GM18502 (cell line): ENCODE data around the gene CLSTN3.

Source experiments
- ATAC-seq: cut with Tn5 transposase; IDR thresholded peaks from one replicate; pipeline ENCODE4 v1.9.1; 2021; ENCODE audit warnings: mild to moderate bottlenecking; ENCODE audit not compliant: unreplicated experiment, poor library complexity

Gene CLSTN3

DNA sequence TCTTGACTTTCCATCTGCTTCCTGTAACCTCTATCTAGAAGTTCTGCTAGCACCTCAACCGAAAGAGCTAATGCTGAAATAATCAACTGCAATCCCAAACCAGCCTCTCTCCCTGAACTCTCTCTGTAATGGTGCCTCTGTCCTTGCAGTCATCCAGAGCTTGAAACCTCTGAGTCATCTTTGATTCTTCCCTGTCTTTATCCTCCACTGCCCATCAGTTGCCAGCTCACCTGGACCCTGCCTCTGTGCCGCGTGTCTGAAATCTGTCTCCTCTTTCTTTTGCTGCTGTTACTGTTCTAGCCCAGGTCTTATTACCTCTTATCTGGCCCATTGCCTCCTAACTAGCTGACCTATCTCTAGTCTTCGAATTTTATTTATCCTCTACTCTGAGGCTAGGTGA, 15.5 kb downstream of the CLSTN3 start:
- ATAC-seq, result no peak

DNA sequence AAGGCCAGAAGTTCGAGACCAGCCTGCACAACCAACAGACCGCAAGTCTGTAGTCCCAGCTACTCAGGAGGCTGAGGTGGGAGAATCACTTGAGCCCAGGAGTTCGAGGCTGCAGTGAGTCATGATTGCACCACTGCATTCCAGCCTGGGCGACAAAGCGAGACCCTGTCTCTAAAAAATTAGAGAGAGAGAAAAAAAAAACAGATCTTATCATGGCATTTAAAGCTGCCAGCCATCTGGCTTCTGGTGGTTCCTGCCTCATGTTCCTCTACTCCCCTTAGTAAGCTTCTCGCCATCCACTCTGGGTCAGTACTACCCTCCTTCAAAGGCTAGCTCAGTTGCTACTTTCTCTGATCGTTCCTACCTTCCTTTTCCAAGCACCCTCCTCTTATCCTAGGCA, 16.1 kb downstream of the CLSTN3 start:
- no peak for ATAC-seq

DNA sequence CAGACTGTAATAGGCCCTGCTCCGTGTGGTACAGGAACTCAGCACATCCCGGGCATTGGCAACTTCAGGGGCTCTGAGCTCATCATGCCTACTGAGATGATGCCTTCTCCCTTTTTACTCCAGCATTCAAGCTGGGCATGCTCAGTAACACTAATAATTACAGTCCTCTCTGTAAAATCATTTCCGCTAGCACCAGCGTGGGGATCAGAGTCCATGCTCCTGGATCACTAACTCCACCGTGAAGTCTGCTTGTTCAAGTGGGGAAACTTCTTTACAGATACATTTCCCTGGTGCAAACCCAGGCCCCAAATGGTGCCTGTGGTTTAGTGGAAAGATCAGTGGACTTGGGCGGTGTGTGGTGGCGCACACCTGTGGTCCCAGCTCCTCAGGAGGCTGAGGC, 16.7 kb downstream of the CLSTN3 start:
- ATAC-seq, result no peak

DNA sequence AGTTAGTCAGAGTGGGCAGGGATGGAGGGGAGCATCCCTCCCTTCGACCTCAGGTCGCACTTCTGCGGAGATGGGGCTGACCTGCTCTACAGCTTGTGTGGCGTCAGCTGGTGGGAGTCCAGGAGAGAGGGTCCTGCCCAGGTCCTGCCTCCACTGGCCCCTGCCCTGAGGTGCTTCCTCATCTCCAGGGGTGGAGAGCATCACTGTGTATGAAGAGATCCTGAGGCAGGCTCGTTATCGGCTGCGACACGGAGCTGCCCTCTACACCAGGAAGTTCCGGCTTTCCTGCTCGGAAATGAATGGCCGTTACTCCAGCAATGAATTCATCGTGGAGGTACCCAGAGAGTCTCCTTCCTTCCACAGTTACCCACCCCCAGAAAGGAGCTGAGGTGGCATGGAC, 20.2 kb downstream of the CLSTN3 start:
- no peak for ATAC-seq

DNA sequence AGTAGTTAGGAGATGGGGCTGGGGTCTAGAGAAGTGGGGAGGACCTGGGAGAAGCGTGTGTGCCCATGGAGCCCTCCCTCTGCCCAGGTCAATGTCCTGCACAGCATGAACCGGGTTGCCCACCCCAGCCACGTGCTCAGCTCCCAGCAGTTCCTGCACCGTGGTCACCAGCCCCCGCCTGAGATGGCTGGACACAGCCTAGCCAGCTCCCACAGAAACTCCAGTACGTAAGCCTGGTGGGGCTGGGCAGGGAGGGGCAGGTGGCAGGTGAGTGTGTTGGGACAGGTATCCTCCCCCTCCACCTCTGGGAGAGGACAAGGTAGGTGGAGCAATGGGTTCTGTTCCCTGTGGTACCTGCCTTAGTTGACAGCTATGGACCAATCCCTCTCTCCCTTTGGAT, 20.7 kb downstream of the CLSTN3 start:
- ATAC-seq, result no peak

DNA sequence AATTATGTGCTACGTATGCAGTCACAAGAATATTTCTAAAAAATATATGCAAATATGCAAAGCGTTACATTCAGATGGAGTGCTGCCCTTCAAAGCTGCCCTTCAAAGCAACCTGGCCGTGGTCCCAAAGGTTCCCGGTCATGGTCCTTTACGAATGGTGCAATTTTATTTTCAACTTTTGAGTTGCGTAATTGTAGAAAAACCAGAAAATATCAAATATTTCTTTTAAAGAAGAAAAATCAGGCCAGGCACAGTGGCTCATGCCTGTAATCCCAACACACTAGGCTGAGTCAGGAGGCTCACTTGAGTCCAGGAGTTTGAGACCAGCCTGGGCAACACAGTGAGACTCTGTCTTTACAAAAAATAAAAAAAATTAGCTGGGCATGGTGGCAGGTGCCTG, 21.4 kb downstream of the CLSTN3 start:
- ATAC-seq, result no peak

DNA sequence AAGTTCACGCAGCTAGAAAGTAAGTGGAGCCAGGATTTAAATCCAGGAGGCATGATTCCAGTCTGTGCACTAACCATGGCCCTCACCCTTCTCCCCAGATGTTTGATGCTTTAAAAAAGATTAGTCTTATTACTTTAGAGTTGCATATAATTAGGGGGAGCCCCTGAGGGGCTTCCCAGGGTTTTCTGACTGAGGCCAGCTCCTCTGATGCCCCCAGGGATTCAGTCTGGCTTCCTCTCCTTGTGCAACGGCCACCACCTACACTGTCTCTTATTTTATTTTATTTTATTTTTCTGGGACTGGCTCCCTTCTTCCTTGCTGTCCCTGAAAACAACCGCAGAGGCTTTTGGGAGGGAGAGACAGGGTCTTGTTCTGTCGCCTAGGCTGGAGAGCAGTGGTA, 22.6 kb downstream of the CLSTN3 start:
- ATAC-seq, result no peak

GRCh38 chr12:7154042-7154441, 23.9 kb downstream of the CLSTN3 start:
- no peak for ATAC-seq

- no peak for ATAC-seq
These were observed 24.8 kb downstream of the CLSTN3 start for GRCh38 chr12:7154901-7155470.

DNA sequence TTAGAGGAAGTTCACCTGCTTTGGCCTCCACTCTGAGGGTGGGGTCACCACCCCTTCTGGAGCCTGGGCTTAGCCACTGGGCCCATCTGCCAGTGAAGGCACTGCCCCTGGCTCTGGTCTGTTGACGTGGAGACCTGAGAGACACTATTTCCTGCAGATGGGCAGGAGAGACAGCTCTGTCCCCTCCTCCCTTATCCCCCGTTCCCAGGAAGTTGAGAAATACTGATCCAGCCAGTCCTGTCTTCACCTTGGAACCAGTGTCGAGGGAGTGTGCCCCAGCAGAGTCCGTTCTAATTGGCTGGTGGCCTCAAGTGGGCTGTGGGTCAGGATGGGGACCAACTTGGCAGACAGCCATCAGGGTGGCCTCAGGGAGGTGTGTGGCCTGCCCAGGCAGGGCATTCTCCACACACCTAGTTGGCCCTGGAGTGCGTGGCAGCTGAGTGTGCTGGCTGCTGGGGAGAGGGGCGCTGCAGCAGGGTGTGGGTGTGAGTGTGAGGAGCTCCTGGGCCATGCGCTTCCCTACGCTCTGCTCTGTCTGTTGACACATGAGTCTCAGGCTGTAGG, 25.4 kb downstream of the CLSTN3 start:
- ATAC-seq, result no peak

- no peak for ATAC-seq
These were observed 26.4 kb downstream of the CLSTN3 start for GRCh38 chr12:7156259-7157197.

DNA sequence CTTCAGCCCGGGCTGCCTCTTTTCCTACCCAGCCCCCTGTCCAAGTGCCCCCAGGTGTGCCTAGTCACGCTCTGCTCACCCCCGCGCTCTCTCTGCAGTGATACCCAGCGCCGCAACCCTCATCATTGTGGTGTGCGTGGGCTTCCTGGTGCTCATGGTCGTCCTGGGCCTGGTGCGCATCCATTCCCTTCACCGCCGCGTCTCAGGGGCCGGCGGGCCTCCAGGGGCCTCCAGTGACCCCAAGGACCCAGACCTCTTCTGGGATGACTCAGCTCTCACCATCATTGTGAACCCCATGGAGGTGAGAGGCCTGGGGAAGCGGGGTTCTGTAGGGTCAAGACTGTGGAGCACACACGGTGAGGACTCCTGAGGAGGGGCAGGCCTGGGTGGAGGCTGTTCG, 27.2 kb downstream of the CLSTN3 start:
- ATAC-seq, result no peak

DNA sequence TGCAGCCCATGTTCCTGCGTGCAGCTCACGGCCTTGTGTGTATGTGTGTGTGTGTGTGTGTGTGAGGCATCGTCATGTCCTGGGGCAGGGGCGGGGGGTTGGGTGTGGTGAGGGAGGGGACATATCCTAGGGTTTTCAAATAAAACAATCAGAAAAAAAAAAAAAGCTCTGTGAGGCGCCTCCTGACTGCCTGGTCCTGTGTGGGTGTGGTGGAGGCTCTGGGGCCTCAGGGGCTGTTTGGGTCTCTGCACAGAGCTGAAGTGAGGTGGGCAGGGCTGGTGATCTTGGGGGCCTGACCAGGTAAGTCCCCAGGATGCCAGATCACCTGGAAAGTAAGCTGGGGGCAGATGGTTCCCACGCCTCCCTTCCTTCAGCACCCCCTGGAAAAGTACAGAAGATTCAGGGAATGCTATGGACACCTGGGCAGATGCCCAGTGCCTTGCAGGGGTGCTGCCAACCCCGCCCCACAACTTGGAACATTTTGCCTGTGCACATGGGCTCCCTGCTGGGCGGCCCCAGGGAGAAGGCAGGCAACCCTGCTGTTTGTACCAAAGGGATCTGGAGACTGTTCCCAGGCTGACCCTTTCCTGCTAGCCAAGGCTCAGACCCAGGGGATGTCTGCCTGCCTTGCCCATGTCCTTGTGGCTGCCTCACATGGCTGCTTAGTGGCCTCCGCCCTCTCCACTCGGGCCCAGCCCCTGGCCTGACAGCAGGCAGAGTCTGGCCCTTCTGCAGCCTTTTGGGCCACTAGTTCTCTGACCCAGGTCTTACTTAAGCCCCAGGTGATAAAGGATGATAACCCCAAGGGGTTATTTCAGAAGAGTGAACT, 28.8 kb downstream of the CLSTN3 start:
- ATAC-seq, result no peak

- ATAC-seq, result no peak
These were observed 30.0 kb downstream of the CLSTN3 start for GRCh38 chr12:7160183-7160582.

DNA sequence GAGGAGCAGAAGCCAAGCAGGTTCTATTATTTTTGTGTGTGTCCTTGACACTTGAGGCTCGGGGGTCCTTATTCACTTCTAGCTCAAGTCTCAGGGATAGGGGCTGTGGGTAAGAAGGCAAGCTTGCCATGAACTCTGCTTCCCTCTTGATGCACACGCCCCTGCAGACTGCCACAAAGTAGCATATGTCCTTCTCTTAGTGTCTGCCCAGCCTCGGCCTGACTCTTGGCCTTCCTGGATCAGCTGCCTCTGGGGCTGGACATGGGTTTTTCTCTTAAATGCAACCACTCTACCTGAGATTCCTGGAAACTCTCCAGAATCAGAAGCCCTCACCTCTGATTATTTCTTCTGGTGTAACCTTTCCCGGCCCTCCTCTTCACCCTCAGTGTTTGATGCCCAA, 31.2 kb downstream of the CLSTN3 start:
- ATAC-seq, result no peak

DNA sequence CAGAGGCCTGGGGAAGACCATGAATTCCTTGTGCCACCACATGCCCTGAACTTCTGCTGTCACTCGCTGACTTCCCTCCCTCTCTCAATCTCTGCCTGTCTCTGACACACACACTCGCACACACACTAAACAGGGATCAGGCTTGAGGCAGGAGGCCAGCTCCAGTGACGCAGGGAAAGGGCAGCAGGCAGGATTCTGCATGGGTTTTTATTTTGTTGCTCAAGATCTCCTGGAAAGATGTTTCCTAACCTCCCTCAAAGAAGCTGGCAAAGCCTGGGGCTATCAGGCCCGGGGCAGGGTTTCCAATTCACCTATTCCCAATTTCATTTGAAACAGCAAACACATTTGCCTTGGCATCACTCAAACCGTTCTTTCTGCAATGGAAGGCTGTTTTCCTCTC, 31.6 kb downstream of the CLSTN3 start:
- ATAC-seq, result no peak

- ATAC-seq, result no peak
These were observed 32.5 kb downstream of the CLSTN3 start for GRCh38 chr12:7162691-7163114.

DNA sequence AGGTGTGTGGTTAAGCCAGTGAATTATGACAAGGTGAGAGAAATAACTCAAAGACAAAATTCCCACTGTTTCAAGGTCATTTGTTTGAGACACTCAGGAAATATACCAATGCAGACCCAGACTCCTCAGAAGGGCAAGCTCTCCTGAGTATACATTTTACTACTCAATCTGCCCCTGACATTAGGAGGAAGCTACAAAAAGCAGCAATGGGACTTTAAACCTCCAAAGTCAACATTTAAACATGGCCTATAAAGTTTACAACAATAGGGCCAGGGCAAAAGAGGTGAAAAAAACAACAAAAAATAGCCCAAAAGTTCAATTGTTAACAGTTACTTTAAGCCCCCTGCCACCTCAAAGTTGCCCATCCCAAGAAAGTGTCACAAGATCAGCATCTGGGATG, 39.8 kb downstream of the CLSTN3 start:
- ATAC-seq, result no peak

DNA sequence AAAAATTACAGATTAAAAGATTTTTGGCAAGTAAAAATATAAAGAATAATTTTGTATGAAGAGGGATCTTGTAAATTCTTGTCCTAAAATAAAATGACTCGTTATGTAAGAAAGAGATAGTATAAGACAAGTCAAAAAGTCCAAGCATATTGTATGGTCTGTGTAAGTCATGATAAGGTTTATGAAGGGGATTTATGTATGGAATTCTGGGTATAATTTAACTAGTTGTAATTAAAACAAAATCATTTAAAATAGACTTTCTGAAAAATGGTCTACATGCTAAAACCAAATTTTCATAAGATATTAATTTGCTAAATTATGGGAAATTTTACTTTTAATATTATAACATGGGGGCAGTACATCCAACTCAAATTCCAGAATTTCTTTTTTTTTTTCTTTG, 41.7 kb downstream of the CLSTN3 start:
- ATAC-seq, result no peak

GRCh38 chr12:7175493-7175892, 45.3 kb downstream of the CLSTN3 start:
- ATAC-seq, result no peak

GRCh38 chr12:7176595-7176994, 46.4 kb downstream of the CLSTN3 start:
- ATAC-seq, result no peak
